ENCODE results near the gene FAM241A.

DNA sequence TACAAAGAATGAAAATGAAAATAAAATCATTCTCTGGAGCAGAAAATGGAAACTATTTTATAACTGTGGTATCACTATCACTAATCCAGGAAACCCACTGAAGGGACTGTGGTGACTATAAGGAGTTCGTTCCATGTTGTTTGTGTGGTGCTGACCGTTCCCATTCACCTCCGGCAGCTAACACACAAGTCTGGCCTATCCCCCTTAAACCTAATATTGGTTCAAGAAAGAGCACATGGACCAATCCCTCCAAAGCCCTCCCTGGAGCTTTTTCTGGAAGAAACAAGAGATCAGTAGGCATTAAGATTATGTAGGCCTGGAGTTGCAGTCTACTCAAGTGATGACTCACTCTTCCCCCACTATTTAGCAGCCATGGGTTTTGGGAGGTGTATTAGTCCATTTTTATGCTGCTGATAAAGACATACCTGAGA is 25.9 kb upstream of the FAM241A start:
- TF ChIP-seq, protein P1, sequence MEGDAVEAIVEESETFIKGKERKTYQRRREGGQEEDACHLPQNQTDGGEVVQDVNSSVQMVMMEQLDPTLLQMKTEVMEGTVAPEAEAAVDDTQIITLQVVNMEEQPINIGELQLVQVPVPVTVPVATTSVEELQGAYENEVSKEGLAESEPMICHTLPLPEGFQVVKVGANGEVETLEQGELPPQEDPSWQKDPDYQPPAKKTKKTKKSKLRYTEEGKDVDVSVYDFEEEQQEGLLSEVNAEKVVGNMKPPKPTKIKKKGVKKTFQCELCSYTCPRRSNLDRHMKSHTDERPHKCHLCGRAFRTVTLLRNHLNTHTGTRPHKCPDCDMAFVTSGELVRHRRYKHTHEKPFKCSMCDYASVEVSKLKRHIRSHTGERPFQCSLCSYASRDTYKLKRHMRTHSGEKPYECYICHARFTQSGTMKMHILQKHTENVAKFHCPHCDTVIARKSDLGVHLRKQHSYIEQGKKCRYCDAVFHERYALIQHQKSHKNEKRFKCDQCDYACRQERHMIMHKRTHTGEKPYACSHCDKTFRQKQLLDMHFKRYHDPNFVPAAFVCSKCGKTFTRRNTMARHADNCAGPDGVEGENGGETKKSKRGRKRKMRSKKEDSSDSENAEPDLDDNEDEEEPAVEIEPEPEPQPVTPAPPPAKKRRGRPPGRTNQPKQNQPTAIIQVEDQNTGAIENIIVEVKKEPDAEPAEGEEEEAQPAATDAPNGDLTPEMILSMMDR (IDR thresholded peaks at IDR 0.05): no peak
- TF ChIP-seq POLR2A (IDR thresholded peaks at IDR 0.05): no peak

Measured in right lobe of liver (tissue), 4 donors.